GM19035 (cell line): ENCODE measurements around the gene DDX3X.
"Not testable (repeated sequence)": the region's sequence is repeated elsewhere in the genome, so short reads cannot be mapped to it uniquely, and the experiment has no call there.

Source experiments
- ATAC-seq: cut with Tn5 transposase; IDR thresholded peaks from one replicate; pipeline ENCODE4 v1.9.1; 2021; ENCODE audit not compliant: unreplicated experiment

The DDX3X gene

DNA sequence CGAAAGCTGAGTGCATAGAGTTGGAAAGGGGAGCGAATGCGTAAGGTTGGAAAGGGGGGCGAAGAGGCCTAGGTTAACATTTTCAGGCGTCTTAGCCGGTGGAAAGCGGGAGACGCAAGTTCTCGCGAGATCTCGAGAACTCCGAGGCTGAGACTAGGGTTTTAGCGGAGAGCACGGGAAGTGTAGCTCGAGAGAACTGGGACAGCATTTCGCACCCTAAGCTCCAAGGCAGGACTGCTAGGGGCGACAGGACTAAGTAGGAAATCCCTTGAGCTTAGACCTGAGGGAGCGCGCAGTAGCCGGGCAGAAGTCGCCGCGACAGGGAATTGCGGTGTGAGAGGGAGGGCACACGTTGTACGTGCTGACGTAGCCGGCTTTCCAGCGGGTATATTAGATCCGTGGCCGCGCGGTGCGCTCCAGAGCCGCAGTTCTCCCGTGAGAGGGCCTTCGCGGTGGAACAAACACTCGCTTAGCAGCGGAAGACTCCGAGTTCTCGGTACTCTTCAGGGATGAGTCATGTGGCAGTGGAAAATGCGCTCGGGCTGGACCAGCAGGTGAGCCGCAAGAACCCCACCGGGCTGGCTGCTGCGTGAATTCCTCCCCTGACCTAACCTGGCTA lies at the start of gene DDX3X:
Gene DDX3X, plus strand, starts transcription at position 419 of the 619 bp plus-strand sequence. Its CDS starts 91 bp downstream, at position 510.
- ATAC-seq = peak; percentile 54

DNA sequence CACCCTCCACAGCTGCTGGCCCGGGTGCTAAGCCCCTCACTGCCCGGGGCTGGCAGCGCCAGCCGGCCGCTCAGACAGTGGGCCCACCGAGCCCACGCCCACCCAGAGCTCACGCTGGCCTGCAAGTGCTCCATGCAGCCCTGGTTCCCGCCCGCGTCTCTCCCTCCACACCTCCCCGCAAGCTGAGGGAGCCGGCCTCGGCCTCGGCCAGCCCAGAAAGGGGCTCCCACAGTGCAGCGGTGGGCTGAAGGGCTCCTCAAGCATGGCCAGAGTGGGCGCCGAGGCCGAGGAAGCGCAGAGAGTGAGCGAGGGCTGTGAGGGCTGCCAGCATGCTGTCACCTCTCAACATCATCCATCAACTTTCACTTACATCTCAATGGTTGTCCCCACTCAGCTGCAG lies 48.0 kb upstream of the DDX3X start:
- ATAC-seq = not testable (repeated sequence)

DNA sequence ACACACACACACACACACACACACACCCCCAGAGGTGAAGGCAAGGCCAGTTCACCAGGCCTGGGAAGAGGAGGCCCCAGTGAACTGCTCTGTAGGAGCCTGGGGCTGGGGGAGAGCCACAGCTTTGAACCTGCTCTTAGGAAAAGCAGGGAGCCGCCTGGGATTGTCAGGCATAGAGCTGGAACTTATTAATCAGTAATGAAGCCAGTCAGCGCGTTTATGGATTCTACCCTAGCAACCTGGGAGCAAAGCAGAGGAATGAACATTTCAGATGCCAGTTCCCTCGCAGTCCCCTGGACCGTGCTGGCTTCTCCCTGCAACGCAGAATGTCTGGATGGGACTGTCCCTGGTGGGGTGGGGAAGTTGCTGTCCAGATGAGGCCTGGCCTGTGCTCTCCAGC lies 45.3 kb upstream of the DDX3X start:
- no peak for ATAC-seq

DNA sequence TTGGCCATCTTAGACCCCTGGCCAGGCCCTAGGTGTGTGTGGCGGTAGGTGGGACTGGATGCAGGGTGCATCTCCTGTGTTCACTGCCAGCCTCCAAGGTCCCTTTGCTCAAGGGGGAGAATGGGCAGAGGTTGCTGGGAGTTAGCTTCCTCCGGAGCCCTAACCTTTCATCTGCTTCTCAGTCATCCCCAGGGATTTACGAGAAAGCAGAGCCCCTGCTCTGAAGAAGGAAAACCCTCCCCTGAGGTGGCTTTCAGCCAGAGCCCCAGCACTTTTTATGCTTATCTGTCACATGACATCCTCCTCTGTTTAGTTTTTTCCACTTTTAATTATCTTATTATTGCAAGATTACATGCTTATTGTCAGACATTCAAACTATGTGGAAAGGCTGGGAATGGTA lies 44.9 kb upstream of the DDX3X start:
- no peak for ATAC-seq

DNA sequence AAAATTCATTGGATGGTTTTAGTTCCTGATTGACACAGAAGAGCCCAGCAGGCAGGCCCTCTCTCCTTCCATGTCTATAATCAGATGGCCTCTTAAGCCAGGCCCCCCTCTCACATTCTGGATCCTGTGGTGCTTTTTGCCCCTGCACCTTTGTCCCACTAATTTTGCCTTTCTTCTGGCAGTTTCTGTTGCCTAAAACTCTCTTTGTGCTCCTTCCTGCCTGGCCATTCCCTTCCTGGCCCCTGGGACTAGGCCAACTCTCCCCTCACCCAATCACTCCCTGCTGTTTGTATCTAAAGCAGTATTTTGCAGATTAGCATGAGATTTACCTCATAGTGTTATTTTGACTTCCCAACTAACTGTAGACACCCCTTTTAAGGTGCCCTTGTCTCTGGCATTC lies 42.7 kb upstream of the DDX3X start:
- ATAC-seq = no peak

DNA sequence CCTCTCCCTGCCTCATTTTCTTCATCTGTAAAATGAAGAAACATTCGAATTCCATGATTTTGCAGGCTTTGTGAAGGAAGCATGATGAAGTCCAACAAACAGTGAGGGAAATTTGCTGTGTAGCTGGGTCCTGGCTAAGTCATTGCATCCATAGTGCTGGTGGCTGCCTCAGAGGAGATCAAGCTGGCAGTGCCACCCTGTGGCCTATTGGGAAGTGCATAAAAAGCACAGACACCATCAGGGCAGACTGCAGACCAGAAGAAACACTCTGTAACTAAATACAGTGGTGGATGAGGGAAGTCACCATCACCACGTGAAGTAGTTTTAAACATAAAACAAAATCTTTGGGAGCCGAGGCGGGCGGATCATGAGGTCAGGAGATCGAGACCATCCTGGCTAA lies 40.7 kb upstream of the DDX3X start:
- ATAC-seq = no peak

DNA sequence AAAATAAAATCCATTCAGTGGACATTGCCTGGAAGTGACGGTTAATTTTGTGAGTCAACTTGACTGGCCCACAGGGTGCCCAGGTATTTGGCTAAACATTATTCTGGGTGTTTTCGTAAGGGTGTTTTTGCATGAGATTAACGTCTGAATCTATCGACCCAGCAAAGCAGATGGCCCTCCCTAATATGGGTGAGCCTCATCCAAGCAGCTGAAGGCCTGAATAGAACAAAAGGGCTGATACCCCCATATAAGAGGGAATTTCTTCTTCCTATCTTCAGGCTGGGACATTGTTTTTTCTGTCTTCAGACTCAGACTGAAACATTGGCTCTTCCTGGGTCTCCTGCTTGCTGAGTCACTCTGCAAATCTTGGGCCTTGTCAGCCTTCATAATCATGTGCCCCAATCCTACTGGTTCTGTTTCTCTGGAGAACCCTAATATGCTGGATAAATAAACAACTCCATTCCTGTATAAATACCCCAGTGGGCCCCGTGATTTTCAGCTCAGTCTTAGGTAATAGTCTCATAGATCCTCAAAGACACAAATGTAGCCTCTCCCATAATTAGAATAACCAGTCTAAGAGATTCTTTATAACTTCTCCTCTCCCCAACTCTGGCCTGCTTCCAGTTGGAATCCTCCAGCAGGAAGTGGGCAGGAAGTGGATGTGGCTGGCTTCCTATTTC lies 33.1 kb upstream of the DDX3X start:
- ATAC-seq = no peak

DNA sequence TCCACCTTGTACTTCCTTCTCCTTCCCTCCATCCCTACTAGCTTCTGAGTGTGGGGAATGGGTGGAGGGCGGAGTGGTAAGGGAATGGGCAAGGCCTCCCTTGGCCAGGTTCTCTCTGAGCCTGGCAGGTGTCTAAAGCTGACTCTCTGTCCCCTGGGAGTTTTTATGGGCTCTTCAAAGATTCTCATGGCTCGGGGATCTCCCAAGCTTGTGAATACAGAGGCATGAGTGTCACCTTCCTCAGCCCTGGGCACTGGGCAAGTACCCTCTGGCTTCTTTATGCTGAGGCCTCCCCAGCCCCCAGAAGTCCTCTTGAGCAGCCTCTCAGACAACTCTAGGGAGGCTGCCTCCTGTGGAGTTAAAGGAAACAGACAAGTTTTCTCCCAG lies 32.5 kb upstream of the DDX3X start:
- ATAC-seq = no peak

DNA sequence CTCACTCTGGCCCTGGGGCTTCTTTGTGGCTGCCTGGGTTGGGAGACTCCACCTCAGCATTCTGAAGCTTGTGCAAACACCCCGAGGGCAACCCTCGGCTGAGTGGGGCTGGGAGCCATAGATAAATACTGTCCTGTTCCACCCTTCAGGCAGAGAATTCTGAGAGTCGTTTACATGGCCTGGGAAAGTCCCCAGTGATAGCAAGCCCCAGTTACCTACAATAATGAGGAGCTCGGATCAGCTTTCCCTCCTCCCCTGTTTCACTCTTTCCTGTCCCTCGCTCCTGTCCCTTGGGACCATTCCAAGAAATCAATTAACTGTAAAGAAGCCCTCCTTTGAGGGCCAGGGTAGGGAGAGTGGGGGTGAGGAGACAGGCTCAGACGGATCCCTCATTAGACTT lies 31.6 kb upstream of the DDX3X start:
- no peak for ATAC-seq

DNA sequence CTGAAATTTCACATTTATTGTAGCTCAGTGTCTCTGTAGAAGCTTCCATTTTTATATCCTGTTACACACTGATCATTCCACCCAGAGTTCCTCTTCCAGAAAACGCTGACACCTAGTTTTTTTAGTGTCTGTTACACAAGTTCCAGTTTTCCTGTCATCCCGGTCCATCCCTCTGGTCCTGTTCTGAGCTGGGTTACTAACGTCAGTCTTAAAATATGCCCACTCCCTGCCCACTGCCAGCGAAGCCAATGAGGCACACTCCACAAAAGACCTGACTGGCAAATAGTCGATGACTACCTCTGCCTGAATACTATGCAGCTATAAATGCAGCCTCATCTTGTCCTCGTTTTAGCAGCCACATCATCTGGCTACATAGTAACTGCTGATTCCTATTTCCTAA lies 30.9 kb upstream of the DDX3X start:
- ATAC-seq = no peak

DNA sequence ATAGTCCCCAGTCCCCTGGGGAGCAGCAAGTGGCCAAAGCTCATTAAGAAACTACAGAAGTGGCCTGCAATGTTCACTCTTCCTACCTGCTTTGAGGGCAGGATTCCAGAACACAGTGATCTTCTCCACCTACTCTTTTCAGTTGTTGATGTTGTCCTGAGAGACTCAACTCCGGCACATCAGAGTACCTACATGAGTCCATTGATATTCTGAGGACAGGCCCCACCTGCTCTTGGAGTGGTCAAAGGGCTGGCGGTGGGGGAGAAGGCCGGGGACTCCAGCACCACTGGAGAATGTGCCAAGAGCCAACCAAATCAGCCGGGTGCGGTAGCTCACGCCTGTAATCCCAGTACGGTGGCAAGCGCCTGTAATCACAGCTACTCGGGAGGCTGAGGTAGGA lies 29.8 kb upstream of the DDX3X start:
- no peak for ATAC-seq

DNA sequence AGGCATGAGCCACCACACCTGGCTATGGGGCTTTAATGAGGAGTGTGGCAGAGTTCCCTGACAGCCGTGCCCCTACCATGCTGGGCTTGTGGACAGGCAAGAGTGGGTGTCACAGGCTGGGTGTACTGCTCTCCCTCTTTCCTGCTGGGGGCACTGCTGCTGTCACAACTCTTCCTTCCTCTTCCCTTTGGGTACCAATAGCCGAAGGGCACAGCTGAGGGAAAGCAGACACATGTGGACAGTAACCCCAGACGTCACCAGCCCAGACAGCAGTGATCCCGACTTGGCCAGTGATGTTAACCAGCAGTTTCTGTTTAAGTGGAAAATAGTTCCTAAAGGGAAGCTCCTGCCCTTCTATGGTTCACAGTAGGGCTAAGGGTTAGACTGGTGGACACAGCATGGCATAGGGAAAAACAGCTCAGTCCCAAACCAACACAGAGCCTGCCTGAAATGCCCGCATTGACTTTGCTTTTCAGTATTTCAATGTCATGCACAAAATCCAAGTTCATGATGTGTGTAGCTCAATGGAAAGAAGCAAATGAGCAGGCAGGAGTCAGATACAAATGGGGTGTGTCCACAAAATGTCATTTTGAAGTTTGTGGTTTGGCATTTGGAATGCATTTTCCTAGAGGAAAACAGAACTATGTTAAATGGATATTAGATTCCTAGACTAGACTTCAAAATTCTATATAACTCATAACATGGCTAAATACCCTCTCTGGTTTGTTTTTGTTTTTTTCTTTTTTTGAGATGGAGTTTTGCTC lies 24.9 kb upstream of the DDX3X start:
- no peak for ATAC-seq

DNA sequence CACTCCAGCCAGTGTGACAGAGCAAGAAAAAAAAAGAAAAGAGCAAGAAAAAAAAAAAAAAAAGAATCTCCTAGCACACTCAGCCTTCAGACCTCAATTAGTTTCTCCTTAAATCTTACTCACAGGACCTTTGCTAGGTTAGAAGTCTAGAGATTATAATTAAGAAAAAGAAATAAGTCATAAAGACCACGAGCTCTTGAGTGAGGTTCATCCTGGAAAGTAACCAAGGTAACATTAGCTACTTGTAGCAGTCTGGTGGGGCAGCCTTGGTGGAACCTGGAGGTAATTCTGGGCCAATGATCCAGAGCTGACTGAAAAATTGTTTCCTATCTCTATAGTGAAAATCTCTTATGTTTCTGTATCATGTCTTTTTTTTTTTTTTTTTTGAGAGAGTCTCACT lies 21.2 kb upstream of the DDX3X start:
- no peak for ATAC-seq

DNA sequence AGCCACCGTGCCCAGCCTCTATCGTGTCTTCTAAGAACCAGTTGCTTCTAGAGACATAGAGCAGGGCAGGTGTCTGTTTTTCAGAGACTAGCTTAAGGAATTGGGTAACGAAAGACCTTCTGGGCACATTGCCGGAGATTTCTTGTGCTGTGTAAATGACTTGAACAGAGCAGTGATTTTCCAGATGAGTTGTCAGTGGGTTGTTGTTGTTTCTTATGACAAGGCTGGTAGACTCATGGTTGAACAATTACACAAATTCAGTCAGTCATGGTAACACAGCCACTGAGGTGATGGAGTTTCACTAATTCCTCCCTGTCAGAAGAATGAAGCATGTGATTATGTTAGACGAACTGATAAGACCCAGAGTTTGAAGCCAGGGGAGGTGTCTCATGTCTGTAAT lies 20.5 kb upstream of the DDX3X start:
- ATAC-seq = no peak

DNA sequence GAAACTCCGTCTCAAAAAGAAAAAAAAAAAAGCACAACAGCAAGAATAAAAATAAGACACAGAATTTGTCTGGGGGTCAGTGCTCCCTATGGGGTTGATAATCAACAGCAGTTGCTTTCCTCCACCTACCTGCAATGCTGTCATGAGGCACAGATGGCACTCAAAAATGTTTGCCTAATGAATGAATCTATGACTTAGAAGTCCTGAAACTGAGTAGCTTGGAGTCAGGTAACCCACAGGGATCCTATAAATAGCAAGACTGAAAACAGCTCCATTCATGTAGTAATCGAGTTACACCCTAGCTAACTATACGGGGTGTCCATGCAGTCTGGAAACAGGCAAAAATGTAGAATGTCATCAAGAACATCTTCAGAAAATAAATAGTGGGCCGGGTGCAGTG lies 19.8 kb upstream of the DDX3X start:
- no peak for ATAC-seq

DNA sequence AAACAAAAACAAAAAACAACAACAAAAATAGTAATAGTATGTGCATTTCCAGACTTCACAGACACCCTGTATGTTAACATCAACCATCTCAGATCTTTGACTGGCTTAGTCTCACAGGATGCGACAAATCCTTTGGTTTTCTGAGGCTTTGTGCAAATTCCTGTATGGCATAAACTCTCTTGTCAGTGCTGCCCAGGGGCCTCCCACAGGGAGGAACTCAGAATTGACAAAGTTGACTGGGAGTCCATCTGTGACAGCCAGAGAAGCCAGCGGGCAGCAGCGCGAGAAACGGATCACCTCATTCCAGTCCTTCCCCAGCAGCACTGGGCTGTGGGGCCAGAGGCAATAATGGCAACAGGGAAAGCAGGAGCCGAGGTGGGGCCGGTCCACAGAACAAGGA lies 19.1 kb upstream of the DDX3X start:
- no peak for ATAC-seq

DNA sequence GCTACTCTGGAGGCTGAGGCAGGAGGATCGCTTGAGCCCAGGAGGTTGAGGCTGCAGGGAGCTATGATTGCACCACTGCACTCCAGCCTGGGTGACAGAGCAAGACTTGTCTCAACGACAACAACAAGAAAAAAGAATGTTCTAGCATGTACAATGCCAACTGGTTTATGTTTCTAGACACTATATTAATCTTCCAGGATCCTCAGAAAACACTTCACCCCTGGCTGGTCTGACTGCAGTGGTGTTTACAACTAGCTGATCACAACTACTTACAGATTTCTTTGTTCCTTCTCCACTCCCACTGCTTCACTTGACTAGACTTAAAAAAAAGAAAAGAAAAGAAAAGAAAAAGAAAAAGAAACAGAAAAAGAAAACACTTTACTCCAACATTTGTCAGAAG lies 17.7 kb upstream of the DDX3X start:
- not testable (repeated sequence) for ATAC-seq

DNA sequence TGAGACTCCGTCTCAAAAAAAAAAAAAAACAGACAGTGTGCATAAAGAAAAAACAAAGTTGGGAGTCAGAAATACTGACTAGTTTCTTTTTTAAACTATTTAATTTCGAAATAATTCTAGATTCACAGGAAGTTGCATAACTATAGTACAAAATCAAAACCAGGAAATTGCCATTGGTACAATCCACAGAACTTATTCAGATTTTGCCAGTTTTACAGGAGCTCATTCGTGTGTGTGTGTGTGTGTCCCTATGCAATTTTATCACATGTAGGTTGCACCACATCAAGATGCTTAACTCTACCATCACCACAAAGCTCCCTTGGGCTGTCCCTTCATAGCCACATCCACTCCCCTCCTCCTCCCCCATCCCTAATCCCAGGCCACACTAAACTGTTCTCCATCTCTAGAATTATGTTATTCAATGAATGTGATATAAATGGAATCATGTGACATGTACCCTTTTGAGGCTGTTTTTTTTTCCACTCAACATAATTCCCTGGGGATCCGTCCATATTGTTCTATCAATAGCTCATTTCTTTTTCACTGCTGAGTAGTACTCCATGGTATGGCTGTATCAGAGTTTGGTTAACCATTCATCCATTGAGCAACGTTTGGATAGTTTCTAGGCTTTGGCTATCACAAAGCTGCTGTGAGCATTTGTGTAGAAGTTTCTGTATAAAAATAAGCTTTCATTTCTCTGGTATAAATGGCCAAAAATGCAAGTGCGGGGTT lies 16.3 kb upstream of the DDX3X start:
- ATAC-seq = no peak

DNA sequence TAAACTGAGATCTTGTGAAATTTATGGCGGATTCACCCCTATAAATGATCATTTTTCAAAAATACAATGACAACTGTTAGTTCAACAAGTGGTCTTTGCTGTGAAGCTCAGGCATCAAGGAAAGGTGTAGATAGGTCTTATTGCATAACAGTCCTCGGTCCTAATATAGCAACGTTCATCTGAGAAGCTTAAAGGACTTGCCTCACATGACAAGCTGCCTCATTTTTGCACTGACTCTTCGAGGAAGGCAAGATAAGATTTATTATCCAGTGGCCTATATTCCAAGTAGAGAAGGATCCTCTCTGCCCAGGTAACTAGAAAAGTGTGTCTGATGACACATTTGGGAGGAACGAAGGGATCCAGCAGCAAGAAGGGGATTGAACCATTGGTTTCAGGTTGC lies 13.6 kb upstream of the DDX3X start:
- no peak for ATAC-seq

DNA sequence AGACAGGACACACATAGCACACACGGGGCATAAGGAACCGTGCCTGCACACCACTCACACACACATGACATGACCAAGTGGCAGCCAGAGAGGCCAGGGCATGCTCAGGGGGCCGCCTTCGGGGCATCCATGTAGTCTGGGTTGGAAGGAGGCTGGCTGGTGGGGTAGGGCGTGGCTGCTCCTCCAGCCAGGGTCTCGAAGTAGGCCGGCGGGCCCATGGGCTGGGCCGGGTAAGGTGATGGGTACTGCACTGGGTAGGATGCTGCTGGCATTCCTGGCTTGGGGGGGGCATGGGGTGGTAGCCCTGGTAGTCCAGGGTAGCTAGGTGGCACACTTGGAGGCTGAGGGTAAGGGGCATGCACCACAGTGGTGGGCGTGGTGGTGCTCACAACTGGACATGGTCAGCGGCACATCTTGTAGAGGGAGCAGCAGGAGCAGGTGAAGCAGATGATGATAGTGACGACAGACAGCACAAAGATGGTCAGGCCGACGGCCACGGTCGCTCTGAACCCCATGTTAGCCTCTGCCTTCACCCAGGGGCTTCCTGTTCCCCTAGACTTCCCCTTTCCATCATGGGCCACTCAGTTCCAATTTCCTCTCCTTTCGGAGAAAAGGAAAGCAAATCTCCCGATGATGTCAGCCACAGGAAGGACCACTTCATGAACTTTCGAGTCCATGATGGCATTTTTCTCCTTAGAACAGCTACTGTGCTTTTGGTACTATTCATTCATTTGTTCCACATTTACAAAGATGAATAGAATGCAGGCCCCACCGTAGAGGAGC lies 10.9 kb upstream of the DDX3X start:
- ATAC-seq = no peak

DNA sequence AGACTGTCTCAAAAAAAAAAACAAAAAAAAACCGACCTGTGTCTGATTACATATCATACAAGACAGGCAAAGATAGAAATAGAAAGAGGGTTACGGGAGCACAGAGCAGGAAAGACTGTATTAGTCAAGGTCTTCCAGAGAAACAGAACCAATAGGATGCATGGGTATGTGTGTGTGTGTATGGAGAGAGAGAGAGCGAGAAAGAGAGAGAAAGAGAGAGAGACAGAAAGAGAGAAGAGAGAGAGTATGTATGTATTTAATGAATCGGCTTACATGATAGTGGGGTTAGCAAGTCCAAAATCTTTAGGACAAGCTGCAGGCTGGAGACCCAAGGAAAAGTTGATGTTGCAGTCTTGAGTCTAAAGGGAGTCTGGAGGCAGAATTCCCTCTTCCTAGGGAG lies 7.5 kb upstream of the DDX3X start:
- ATAC-seq = no peak
